Lower leg skin (tissue), 3 donors: ENCODE results near the gene ARAP3.

Experiments
- CTCF ChIP-seq, 3 donors: fragments of 450-650 bp; IDR thresholded peaks; one replicate each; pipeline ENCODE4 v1.5.1; 2016; ENCODE audit warnings: antibody characterized with exemption in 3 of 3, mild to moderate bottlenecking in 3 of 3, moderate library complexity in 2 of 3
- POLR2A ChIP-seq, 2 donors: fragments of 450-650 bp; IDR thresholded peaks; one replicate each; pipeline ENCODE4 v1.6.1; 2016 to 2017; ENCODE audit warnings: antibody characterized with exemption in 2 of 2, mild to moderate bottlenecking in 1 of 2, moderate library complexity in 1 of 2

DNA sequence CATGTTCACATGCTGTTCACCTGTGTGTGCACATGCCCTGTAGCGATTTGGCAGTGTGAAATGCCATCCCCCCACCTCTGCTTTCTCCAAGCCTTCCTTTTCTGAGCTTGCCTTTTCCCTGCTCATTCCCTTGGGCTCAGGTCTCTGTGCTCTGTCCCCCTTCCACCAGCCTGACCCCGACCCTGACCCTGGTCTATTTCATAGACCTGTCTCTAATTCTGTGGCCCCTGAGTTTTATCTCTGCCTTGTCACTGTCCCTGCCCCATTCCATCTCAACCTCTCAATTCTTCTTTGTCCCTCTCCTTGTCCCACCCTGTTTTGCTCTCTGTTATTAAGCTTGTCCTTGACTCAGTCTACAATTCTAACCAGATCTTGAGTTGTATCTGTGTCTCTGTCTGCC is 735 bp downstream of the ARAP3 start:
- TF ChIP-seq CTCF (IDR thresholded peaks at IDR 0.05) (no peak), POLR2A (IDR thresholded peaks at IDR 0.05) (no peak)
